Myocyte (in vitro differentiated cells): ENCODE data around the gene ADAM19. TPM values are rescaled to one million over a fixed set of nuclear protein-coding genes. Genes with fewer than 3 reads are reported as not detected.
A peak's percentile ranks its signal among the peaks of the same experiment; 100 is the strongest.

Source experiments
- DNase-seq: peaks from one replicate; pipeline ENCODE4 v3.0.0-alpha.2; 2012; ENCODE audit warnings: low read depth
- total RNA-seq: library from RNA; depleted of rRNA; stranded (reverse); fragments of >200 nt; gene quantifications from 2 replicates; pipeline ENCODE4 v1.2.3, GENCODE V29; 2014

The ADAM19 gene
- total RNA-seq, 1 donor from 2014 or later = 33.4 TPM

GRCh38 chr5:157543825-157544622, 31.6 kb downstream of the ADAM19 start:
- DNase-seq = no peak

DNA sequence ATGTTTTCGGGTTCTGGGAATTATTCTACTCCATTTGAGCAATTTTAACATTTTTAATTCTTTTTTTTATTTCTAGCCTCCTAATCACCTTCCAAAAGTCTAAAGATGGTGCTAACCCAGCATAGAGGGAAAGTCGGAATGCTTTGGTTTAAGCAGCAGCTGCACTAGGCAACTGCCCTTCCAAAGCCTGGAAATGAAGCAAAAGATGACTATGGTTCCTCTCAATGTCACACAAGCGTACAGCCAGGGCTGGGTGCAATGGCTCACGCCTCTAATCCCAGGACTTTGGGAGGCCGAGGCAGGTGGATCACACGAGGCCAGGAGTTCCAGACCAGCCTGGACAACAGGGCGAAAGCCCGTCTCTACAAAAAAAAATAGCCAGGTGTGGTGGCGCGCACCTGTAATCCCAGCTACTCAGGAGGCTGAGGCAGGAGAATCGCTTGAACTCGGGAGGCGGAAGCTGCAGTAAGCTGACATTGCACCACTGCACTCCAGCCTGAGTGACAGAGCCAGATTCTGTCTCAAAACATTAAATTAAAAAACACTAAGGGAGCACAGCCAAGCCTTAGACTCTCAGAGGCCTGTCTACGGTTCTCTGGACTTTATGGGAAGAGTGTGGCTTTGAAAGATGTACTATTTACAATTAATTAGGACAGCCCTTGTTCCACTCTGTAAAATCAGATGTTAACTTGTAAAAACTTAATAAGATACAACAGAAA, 33.1 kb downstream of the ADAM19 start:
- peak; percentile 52 for DNase-seq

DNA sequence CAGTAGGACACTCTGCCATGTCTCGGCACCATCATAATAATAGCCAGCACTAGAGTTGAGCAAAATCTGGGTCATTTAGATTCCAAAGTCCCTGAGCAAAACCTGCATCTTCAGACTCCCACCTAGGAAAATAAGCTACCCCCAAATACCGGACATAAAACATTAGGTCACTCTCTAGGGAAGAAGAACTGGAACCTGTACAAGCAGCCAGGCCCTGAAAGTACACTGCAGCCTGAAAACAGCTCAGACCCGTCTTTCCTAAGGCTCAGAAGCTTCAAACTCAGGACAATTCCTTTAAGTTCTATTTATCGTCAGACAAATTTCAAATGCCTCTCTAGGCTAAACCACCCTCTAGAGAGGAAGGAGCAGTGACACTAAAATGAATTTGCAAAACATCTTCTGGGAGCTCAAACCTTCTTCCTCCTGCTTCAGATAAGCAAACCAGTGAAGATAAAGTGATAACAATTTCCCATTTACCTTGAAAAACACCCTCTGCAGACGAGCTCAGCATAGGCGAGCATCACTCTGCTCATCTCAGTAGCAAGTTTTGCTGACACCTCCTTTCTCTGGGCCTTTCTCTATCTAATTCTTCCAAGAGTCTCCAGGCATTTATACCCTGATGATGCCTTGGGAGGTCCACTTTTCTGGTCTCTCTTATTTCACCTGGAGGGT, 34.0 kb downstream of the ADAM19 start:
- DNase-seq = no peak

GRCh38 chr5:157540707-157541446, 34.7 kb downstream of the ADAM19 start:
- DNase-seq = peak; percentile 73

GRCh38 chr5:157540124-157540523, 35.5 kb downstream of the ADAM19 start:
- no peak for DNase-seq

DNA sequence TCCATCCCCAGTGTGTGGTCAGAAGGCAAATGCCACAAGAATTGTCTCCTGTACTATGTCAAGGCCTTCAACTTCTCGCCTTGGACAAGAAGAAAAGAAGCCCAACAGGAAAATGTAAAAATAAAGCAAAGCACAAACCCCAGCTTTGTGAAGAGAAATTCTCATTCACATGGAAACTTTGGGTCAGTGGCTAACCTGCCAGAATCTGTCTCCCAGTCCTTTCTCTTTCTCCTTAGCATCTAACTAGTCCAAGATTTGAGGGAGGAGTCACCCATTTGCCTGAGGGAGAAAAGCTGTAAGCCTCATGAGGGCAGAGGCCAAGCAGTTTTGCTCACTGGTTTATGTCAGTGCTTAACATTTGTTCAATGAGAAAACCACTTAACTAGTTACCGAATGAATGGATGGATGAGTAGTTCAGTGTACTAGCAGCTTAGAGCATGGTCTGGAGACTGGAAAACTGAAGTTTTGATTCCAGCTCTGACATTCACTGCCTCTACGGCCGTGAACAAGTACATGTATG, 36.0 kb downstream of the ADAM19 start:
- DNase-seq = no peak

- DNase-seq = no peak
Observed at GRCh38 chr5:157538311-157538710, 37.3 kb downstream of the ADAM19 start.

DNA sequence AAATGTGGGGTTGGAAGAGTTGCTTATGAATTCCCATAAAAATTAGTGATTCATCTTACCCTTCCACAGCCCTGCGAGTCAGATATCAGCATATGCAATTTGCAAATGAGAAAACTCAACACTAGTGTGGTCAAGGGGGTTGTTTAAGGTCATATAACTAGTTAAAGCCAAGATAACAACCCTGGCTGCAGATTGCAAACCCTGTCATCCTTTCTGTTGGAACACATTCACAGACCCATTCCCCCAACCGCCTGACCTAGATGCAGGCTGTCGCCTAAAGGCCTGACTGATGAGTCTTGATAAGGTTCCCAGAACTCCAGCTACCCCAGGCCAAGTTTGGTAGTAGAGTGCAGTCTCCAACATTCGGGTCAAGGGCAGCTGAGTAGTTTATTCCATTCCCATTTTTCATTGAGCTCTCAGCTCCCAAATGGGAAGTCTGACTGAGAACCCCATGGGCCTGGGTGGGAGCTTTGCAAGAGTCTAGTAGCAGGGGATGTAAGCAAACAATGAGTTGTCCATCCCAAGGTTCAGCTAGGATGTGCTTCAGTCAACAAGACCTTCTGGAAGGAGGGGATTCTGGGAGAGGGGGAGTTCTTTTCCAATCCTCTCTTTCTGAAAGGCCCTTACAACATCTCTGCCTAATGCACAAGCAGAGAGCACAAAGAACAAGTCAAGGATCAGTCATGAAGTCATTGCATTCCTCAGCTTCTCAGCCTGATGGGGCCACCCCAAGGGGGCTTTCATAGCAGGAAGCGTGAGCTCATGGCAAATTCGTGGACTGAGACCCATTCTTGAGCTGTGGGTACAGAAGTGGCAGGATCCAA, 40.3 kb downstream of the ADAM19 start:
- DNase-seq = no peak

DNA sequence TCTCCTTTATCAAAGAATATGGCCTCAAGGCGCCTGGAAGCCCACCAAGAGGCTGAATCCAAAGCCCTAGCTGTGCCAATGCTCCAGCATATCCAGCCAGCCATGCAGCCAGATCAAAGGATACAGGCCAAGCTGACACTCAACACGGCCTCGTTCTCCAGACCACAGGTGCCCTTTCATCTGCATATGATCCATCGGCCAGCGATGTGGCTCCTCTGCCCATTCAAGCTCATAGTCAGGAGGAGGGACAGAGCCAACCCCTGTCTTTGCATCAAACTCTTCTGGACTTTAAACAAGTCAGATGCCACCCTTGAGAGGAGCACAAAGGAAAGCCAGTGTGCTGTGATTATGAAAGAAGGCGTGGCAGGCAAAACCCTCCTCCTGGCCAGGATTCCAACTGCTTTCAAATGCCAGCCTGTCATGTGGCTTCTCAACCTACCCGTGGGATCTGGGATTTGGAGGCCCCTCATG, 42.5 kb downstream of the ADAM19 start:
- peak; percentile 47 for DNase-seq

DNA sequence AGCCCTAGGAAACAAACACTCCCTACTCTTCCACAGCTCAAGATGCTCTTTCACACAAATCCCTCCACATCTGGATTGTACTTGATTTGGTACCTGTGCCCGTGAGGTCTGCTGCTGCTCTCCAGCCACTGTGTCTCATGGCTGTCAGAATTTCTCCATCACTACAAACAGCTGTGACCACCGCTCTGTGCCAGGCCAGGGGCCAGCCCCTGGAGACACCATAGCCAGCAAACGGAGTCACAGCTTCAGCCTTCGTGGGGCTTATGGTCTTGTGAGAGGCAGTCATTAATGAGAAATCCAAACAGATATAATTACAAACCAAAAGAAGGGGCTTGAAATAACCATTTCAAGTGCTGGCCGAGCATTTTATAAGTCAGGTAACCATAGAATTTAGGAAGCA, 43.6 kb downstream of the ADAM19 start:
- no peak for DNase-seq

GRCh38 chr5:157530226-157530972, 45.2 kb downstream of the ADAM19 start:
- no peak for DNase-seq

- DNase-seq = no peak
Observed at GRCh38 chr5:157529002-157529401, 46.6 kb downstream of the ADAM19 start.

- DNase-seq = peak; percentile 54
Observed at GRCh38 chr5:157528036-157528632, 47.4 kb downstream of the ADAM19 start.

- DNase-seq = no peak
Observed at GRCh38 chr5:157524887-157525286, 50.7 kb downstream of the ADAM19 start.

DNA sequence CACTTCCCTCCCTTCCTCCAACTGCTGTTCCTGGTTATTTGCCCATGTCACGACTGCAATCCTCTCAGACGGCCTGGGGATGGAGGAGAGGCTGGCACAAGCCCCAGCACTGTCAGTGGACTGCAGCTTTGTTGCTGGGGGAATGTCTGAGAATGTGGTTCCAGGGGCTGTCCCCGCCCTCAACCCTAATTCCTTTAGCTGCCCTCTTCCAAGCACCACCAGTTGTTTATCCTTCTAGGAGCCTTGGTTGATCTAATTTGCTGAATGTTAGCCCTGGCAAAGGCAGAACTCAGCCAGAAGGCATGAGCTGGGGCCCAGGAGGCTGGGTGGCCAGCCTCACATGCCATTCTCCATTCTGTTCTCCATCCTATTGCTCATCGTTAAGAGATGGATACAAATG, 51.6 kb downstream of the ADAM19 start:
- peak; percentile 84 for DNase-seq

GRCh38 chr5:157521704-157522029, 53.9 kb downstream of the ADAM19 start:
- no peak for DNase-seq

- peak; percentile 55 for DNase-seq
Observed at GRCh38 chr5:157520911-157521703, 54.5 kb downstream of the ADAM19 start.

DNA sequence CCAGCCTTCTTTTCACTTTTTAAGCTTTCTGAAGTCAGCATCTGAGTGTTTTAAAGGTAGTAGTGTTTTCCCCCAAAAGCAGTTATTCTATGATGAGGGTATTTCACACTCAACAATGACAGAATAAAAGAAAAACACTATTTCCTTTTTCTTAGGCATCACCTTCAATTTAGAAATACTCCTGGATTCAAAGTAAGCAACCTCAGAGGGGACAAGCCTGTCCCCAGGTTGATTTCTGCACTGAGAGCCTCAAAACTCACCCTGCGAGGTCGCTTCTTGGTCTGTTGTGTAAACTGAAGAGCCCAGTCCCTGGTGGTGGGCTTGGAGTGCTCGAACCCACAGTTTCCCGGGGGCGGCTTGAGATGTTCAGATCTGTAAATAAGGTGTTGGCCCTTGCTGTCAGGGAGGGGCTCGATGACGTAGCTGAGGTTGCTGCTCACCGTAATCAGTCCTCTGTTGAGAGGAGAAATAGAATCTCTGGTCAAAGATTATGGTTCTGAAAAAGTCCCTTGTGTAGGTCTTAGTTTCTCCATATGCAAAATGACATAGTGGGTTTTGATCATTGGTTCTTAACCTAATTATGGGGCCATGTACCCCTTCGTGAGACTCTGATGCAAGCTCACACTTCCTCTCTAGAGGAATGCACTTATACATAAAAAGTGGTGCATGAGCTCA, 55.9 kb downstream of the ADAM19 start:
- DNase-seq = no peak
